ENCODE measurements around the gene SEC16B.

The SEC16B gene

GRCh38 chr1:177937931-177938330 lies 31.9 kb downstream of the SEC16B start:
- no peak for DNase-seq

GRCh38 chr1:177937174-177937770 lies 32.6 kb downstream of the SEC16B start:
- DNase-seq: no peak

GRCh38 chr1:177935638-177936415 lies 34.0 kb downstream of the SEC16B start:
- no peak for DNase-seq

GRCh38 chr1:177934927-177935326 lies 34.9 kb downstream of the SEC16B start:
- no peak for DNase-seq

GRCh38 chr1:177934461-177934860 lies 35.4 kb downstream of the SEC16B start:
- DNase-seq: no peak

GRCh38 chr1:177933881-177934280 lies 36.0 kb downstream of the SEC16B start:
- no peak for DNase-seq

- no peak for DNase-seq
Measured at GRCh38 chr1:177932123-177932522, 37.7 kb downstream of the SEC16B start.

- DNase-seq: no peak
Measured at GRCh38 chr1:177928952-177929351, 40.9 kb downstream of the SEC16B start.

- DNase-seq: no peak
Measured at GRCh38 chr1:177928194-177928593, 41.7 kb downstream of the SEC16B start.

GRCh38 chr1:177927021-177927596 lies 42.7 kb downstream of the SEC16B start:
- no peak for DNase-seq

GRCh38 chr1:177926201-177926600 lies 43.7 kb downstream of the SEC16B start:
- no peak for DNase-seq

GRCh38 chr1:177925006-177925405 lies 44.9 kb downstream of the SEC16B start:
- DNase-seq: no peak

GRCh38 chr1:177923441-177923840 lies 46.4 kb downstream of the SEC16B start:
- DNase-seq: no peak

GRCh38 chr1:177922209-177922608 lies 47.6 kb downstream of the SEC16B start:
- no peak for DNase-seq

GRCh38 chr1:177921590-177921989 lies 48.3 kb downstream of the SEC16B start:
- DNase-seq: no peak

- no peak for DNase-seq
Measured at GRCh38 chr1:177920091-177920490, 49.8 kb downstream of the SEC16B start.

GRCh38 chr1:177915641-177916040 lies 54.2 kb downstream of the SEC16B start:
- no peak for DNase-seq

- no peak for DNase-seq
Measured at GRCh38 chr1:177914603-177915002, 55.3 kb downstream of the SEC16B start.

GRCh38 chr1:177913762-177914540 lies 55.9 kb downstream of the SEC16B start:
- no peak for DNase-seq

GRCh38 chr1:177912991-177913390 lies 56.9 kb downstream of the SEC16B start:
- DNase-seq: no peak

GRCh38 chr1:177909416-177909815 lies 60.4 kb downstream of the SEC16B start:
- DNase-seq: no peak

- no peak for DNase-seq
Measured at GRCh38 chr1:177907000-177907399, 62.9 kb downstream of the SEC16B start.

- DNase-seq: no peak
Measured at GRCh38 chr1:177905686-177906085, 64.2 kb downstream of the SEC16B start.

GRCh38 chr1:177902266-177902665 lies 67.6 kb downstream of the SEC16B start:
- no peak for DNase-seq

Measured in stimulated activated naive CD4-positive, alpha-beta T cell treated with Interleukin-2 at 50 U/mL for 16 hours (primary cell).